Sigmoid colon (tissue), 4 donors: ENCODE data around the gene CLEC16A.

ENCODE experiments used
- POLR2A ChIP-seq, 2 donors: fragments of 450-650 bp; IDR thresholded peaks; one replicate each; pipeline ENCODE4 v1.6.1; 2016; ENCODE audit warnings: antibody characterized with exemption in 2 of 2, mild to moderate bottlenecking in 2 of 2, moderate library complexity in 2 of 2
- POLR2AphosphoS5 ChIP-seq, 4 donors: sonication (generic); formaldehyde crosslinking; IDR thresholded peaks; one replicate each; pipeline ENCODE4 v1.6.1; 2017; ENCODE audit warnings: antibody characterized with exemption in 4 of 4
- TF ChIP-seq, protein P1 (sequence below), 4 experiments: fragments of 450-650 bp in 3 of 4; fragments of 200-600 bp in 1 of 4; IDR thresholded peaks; one replicate each; pipeline ENCODE4 v1.5.1; 2016 to 2019; ENCODE audit warnings: antibody characterized with exemption in 4 of 4, mild to moderate bottlenecking in 3 of 4, moderate library complexity in 2 of 4

DNA sequence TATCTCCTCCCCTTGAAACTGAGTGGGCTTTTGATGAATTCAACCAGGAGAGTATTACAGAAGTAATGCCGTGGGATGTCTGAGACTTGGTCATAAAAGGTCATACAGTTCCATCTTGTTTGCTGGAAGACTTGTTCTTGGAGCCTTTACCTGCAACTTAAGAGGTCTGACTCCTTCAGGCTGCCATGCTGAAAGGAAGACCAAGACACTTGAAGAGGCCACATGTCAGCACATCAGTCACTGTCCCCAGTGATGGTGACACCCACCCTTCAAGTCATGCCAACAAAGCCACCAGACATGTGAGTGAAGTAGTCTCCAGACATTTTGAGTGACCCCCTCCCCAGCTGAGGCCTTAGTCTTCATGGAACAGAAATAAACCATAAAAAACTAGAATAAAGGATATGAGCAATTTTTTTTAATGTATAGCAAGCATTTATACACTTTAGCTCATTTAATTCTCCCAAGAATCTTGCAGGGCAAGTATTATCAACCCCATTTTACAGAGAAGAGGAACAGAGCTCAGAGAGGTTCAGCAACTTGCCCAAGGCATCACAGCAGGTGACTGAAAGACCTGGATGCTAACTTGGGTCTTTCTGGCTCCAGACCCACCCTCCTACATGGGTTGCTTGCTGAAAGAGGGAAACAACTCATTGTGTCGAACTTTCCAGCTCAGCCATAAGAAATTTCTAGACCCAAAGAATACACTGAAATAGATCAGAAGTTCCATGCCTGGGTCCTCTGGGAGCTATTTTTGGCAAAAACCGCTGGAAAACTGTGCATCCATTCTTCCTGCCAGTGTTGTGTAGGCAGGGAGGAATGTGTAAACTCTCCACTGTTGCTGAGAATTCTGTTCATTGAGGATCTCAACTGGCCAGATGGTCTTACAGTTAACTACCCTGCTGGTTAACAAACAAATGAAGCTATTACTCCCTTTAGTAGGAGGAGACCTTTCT lies 273.6 kb downstream of the CLEC16A start:
- TF ChIP-seq POLR2A (IDR thresholded peaks at IDR 0.05) = no peak
- TF ChIP-seq, protein P1, sequence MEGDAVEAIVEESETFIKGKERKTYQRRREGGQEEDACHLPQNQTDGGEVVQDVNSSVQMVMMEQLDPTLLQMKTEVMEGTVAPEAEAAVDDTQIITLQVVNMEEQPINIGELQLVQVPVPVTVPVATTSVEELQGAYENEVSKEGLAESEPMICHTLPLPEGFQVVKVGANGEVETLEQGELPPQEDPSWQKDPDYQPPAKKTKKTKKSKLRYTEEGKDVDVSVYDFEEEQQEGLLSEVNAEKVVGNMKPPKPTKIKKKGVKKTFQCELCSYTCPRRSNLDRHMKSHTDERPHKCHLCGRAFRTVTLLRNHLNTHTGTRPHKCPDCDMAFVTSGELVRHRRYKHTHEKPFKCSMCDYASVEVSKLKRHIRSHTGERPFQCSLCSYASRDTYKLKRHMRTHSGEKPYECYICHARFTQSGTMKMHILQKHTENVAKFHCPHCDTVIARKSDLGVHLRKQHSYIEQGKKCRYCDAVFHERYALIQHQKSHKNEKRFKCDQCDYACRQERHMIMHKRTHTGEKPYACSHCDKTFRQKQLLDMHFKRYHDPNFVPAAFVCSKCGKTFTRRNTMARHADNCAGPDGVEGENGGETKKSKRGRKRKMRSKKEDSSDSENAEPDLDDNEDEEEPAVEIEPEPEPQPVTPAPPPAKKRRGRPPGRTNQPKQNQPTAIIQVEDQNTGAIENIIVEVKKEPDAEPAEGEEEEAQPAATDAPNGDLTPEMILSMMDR (IDR thresholded peaks at IDR 0.05) = no peak
- TF ChIP-seq POLR2AphosphoS5 (IDR thresholded peaks at IDR 0.05) = no peak
